ENCODE measurements around the gene CDK7. TPM values are rescaled to one million over a fixed set of nuclear protein-coding genes. Genes with fewer than 3 reads are reported as not detected.

Gene CDK7
- total RNA-seq, 4 donors from 2014 or later: 4.4 to 35.3 (median 11.1) TPM

- H3K27ac ChIP-seq: no peak overlapping the region
- no peak for TF ChIP-seq POLR2A (IDR thresholded peaks at IDR 0.05)
- TF ChIP-seq CTCF (IDR thresholded peaks at IDR 0.05): no peak
- intact Hi-C loops (cut with DNase I; ENCODE audit: low total_unique reads): no loop called here
- H3K4me3 ChIP-seq: no peak overlapping the region
- peaks cover 0 to 13% of the 10 kb centered on the region in 2 donors for H3K4me1 ChIP-seq
- no peaks in the 10 kb centered on the region for H3K27me3 ChIP-seq
- no peaks in the 10 kb centered on the region for H3K9me3 ChIP-seq
- no peak for DNase-seq
- no peaks in the 10 kb centered on the region for H3K36me3 ChIP-seq
Observed at GRCh38 chr5:69237877-69238276, 3.2 kb downstream of the CDK7 start.

GRCh38 chr5:69238760-69239251, 4.1 kb downstream of the CDK7 start:
- TF ChIP-seq POLR2A (IDR thresholded peaks at IDR 0.05): no peak
- TF ChIP-seq CTCF (IDR thresholded peaks at IDR 0.05): no peak
- Histone ChIP-seq H3K27me3 (no peaks in the 10 kb centered on the region), H3K4me1 (peaks cover 0 to 13% of the 10 kb centered on the region in 2 donors), H3K4me3 (no peak overlapping the region), H3K36me3 (no peaks in the 10 kb centered on the region), H3K27ac (no peak overlapping the region), H3K9me3 (no peaks in the 10 kb centered on the region)
- intact Hi-C loops (cut with DNase I; ENCODE audit: low total_unique reads): no loop called here
- DNase-seq: no peak

GRCh38 chr5:69242215-69242927, 7.7 kb downstream of the CDK7 start:
- no peak overlapping the region for H3K4me3 ChIP-seq
- TF ChIP-seq POLR2A (IDR thresholded peaks at IDR 0.05) (no peak), CTCF (IDR thresholded peaks at IDR 0.05) (no peak)
- no peak overlapping the region for H3K27ac ChIP-seq
- DNase-seq: no peak
- intact Hi-C loops (cut with DNase I; ENCODE audit: low total_unique reads): no loop called here
- no peaks in the 10 kb centered on the region for H3K4me1 ChIP-seq
- no peaks in the 10 kb centered on the region for H3K27me3 ChIP-seq
- no peaks in the 10 kb centered on the region for H3K9me3 ChIP-seq
- no peaks in the 10 kb centered on the region for H3K36me3 ChIP-seq

GRCh38 chr5:69245031-69245430, 10.3 kb downstream of the CDK7 start:
- Histone ChIP-seq H3K36me3 (no peaks in the 10 kb centered on the region), H3K4me1 (no peaks in the 10 kb centered on the region), H3K9me3 (no peaks in the 10 kb centered on the region), H3K27ac (no peak overlapping the region), H3K4me3 (no peak overlapping the region), H3K27me3 (no peaks in the 10 kb centered on the region)
- intact Hi-C loops (cut with DNase I; ENCODE audit: low total_unique reads): no loop called here
- no peak for DNase-seq
- TF ChIP-seq CTCF (IDR thresholded peaks at IDR 0.05) (no peak), POLR2A (IDR thresholded peaks at IDR 0.05) (no peak)

- Histone ChIP-seq H3K9me3 (no peaks in the 10 kb centered on the region), H3K36me3 (no peaks in the 10 kb centered on the region), H3K27me3 (no peaks in the 10 kb centered on the region), H3K27ac (no peak overlapping the region), H3K4me1 (no peaks in the 10 kb centered on the region), H3K4me3 (no peak overlapping the region)
- intact Hi-C loops (cut with DNase I; ENCODE audit: low total_unique reads): no loop called here
- no peak for DNase-seq
- TF ChIP-seq CTCF (IDR thresholded peaks at IDR 0.05) (no peak), POLR2A (IDR thresholded peaks at IDR 0.05) (no peak)
Observed at GRCh38 chr5:69248019-69248418, 13.3 kb downstream of the CDK7 start.

Data from uterus (tissue), 4 donors.